ENCODE results near the gene CAMK1D. TPM values are rescaled to one million over a fixed set of nuclear protein-coding genes. Genes with fewer than 3 reads are reported as not detected.
A peak's percentile ranks its signal among the peaks of the same experiment; 100 is the strongest.

The CAMK1D gene
- total and polyA plus RNA-seq, 10 of the 15 experiments (the other 5 are each of a cell fraction or from before 2014, with no cell fraction given), result 2.1 to 35.5 (median 14.7) TPM

DNA sequence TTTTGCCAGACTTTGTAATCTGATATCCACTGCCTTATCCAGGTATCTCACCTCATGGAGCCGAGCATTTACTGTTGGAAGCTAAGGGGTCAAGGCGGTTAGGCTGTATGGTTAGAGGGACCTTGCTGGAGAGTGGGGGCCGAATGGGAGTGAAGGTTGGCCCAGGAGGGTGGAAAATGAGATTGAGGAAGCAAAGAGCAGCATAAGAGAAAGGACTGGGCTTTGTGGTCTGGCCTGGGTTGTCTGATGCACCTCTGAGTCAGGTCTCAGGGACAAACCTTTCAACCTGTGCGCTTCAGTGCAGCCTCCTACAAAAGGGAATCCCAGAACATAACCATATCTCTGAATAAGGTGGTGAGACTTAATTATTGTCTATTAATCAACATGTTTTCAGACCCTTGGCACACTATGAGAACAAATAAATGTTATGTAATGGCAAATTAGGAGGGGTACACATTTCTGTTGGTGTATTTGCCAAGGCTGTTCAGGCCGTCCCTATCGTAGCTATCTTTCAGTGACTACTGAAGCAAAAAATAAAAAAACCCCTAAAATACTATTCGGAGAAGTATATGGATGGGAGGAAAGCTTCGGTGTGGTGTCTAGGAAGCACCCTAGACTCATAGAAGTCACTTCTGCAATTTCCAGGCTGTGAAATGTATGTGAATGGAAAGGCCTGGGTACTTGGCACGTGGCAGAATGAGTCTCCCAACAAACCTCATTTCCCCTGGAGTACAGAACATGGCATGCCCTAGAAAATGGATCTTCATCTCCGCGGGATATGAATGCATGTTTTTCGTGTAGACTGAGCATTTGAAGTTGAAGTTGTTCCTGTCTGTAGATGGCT, 4.3 kb downstream of the CAMK1D start:
- Histone ChIP-seq H3K4me3 (peak overlapping the region; percentile 26; the same call in 1 of the 2 replicates), H3K36me3 (ENCODE audit: control insufficient read depth in 2 of 2, insufficient read depth in 2 of 2, low read length in 1 of 2) (no peaks in the 10 kb centered on the region), H3K4me1 (ENCODE audit: control insufficient read depth, insufficient read depth, low read length) (peaks cover 34% of the 10 kb centered on the region), H3K9me3 (replicated peaks; ENCODE audit: control insufficient read depth, insufficient read depth, low read length) (no peaks in the 10 kb centered on the region), H2AFZ (ENCODE audit: control insufficient read depth, low read depth, low read length) (no peak overlapping the region), H3K27me3 (replicated peaks in 1 of 2; ENCODE audit: control insufficient read depth in 2 of 2, insufficient read depth in 2 of 2, low read length in 1 of 2) (no peaks in the 10 kb centered on the region), H3K27ac (ENCODE audit: control insufficient read depth, insufficient read depth) (no peak overlapping the region; the same call in 1 of the 2 replicates), H3K79me2 (ENCODE audit: control insufficient read depth, insufficient read depth, low read length) (peaks cover 43% of the 10 kb centered on the region), H3K4me2 (ENCODE audit: control insufficient read depth, insufficient read depth) (peak overlapping the region; percentile 17; the same call in 1 of the 2 replicates), H3K9ac (ENCODE audit: control insufficient read depth, insufficient read depth, low read length) (no peak overlapping the region), H4K20me1 (ENCODE audit: control insufficient read depth, insufficient read depth) (no peaks in the 10 kb centered on the region)
- DNase-seq (ENCODE audit: low read depth, low spot score), result no peak
- WGBS (ENCODE audit: insufficient coverage, insufficient replicate concordance, low lambda C conversion rate, missing lambda C conversion rate), result 49% methylated on average over 12 of the region's 12 CpGs
- ChIA-PET RAD21 (ENCODE audit: unreplicated experiment) (interaction anchor here (0.6 to 3.1 kb wide), 2 partner anchors 32 to 52 kb away, joined by 3 to 9 read pairs; no protein-coding TSS in a partner anchor), POLR2A (interaction anchor here (1.1 to 1.4 kb wide), 2 partner anchors 89 to 112 kb away, joined by 3 to 5 read pairs; no protein-coding TSS in a partner anchor), CTCF (interaction anchor here (1.1 to 2.1 kb wide), 3 partner anchors 12 to 48 kb away, joined by 3 to 7 read pairs (median 5); no protein-coding TSS in a partner anchor), SMC1A (ENCODE audit: uncharacterized antibody, unreplicated experiment) (interaction anchor here (0.9 to 11.7 kb wide), 6 partner anchors 12 to 138 kb away, joined by 3 to 68 read pairs (median 4); no protein-coding TSS in a partner anchor)
- intact Hi-C loops (cut with micrococcal nuclease; ENCODE audit: unreplicated experiment) (loop anchor here (5.0 to 10.0 kb wide), 3 partner anchors 131 to 361 kb away; no protein-coding TSS in a partner anchor), in situ Hi-C loops (cut with MboI) (no loop called here)
- peak; percentile 27 for FAIRE-seq
- BruUV-seq (replicated peaks), result TSS peak; percentile 19
- peak; percentile 16 for ATAC-seq
- TF ChIP-seq FOXM1 (IDR thresholded peaks at IDR 0.05; ENCODE audit: low read depth, low read length) (0 out of 2 replicates have a peak, but pooled peaks have one; percentile 1), NFIC (IDR thresholded peaks at IDR 0.05; ENCODE audit: low read depth, low read length) (0 out of 2 replicates have a peak, but pooled peaks have one; percentile 9), POLR2AphosphoS5 (IDR thresholded peaks at IDR 0.05; ENCODE audit: low read length) (no peak), SPI1 (IDR thresholded peaks at IDR 0.05; ENCODE audit: borderline replicate concordance, insufficient read depth, low read depth, low read length) (peak; percentile 44; the same call in 1 of the 2 replicates), NBN (IDR thresholded peaks at IDR 0.05) (no peak), EED (IDR thresholded peaks at IDR 0.05; ENCODE audit: low read depth) (peak; percentile 38; the same call in 1 of the 2 replicates), POLR2A (IDR thresholded peaks at IDR 0.05; ENCODE audit: low read depth, low read length) (no peak), RUNX3 (IDR thresholded peaks at IDR 0.05; ENCODE audit: low read length) (peak; percentile 71), POU2F2 (IDR thresholded peaks at IDR 0.05; ENCODE audit: borderline replicate concordance, low read depth, low read length) (0 out of 3 replicates have a peak, but pooled peaks have one; percentile 16), BHLHE40 (IDR thresholded peaks at IDR 0.05; ENCODE audit: borderline replicate concordance in 1 of 2, low read depth in 2 of 2, low read length in 1 of 2) (peak; percentile 5 to 21; a peak in 1 of 4 replicates)
- TF ChIP-seq, protein P1, sequence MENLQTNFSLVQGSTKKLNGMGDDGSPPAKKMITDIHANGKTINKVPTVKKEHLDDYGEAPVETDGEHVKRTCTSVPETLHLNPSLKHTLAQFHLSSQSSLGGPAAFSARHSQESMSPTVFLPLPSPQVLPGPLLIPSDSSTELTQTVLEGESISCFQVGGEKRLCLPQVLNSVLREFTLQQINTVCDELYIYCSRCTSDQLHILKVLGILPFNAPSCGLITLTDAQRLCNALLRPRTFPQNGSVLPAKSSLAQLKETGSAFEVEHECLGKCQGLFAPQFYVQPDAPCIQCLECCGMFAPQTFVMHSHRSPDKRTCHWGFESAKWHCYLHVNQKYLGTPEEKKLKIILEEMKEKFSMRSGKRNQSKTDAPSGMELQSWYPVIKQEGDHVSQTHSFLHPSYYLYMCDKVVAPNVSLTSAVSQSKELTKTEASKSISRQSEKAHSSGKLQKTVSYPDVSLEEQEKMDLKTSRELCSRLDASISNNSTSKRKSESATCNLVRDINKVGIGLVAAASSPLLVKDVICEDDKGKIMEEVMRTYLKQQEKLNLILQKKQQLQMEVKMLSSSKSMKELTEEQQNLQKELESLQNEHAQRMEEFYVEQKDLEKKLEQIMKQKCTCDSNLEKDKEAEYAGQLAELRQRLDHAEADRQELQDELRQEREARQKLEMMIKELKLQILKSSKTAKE (IDR thresholded peaks at IDR 0.05; ENCODE audit: low read depth, poor library complexity, severe bottlenecking), result peak; percentile 6

Data from GM12878 (cell line).